ENCODE measurements around the gene PPP1R14B. TPM values are rescaled to one million over a fixed set of nuclear protein-coding genes. Genes with fewer than 3 reads are reported as not detected.

Gene PPP1R14B
- total RNA-seq, 1 experiment from 2014 or later, result 583 TPM

DNA sequence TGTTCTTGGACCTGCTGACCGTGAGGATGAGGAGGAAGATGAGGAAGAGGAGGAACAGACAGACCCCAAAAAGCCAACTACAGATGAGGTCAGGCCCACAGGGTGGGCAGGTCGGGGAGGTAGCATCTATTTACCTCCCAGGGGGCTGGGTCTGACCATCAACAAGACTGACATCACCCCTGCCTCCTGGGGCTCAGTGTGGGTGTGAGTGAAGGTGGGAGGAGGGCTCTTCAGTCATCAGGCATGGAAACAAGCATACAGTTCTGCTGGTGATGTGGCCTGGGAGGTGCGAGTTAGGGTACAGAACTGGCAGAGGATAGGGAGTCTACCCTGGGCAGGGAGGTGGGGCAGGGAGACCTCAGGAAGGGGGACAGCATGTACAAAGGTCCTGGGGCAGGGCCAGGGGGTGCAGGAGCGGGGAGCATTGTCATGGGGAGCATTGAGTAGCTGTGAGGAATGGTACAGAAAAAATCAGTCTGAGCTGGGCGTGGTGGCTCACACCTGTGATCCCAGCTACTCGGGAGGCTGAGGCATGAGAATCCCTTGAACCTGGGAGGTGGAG lies 13.5 kb upstream of the PPP1R14B start:
- H3K4me1 Mint-ChIP-seq (ENCODE audit: insufficient read depth, unreplicated experiment), result peaks cover 6% of the 10 kb centered on the region
- intact Hi-C loops (cut with micrococcal nuclease), result no loop called here
- no TSS peak for BruUV-seq (replicated peaks)
- no peak overlapping the region for H3K27ac Mint-ChIP-seq (ENCODE audit: low read depth, unreplicated experiment)
- no peak overlapping the region for H3K4me3 Mint-ChIP-seq (ENCODE audit: unreplicated experiment)
- ChIA-PET CTCF (interaction anchor here (1.1 kb wide), 1 partner anchor 95 kb away, joined by 4 read pairs; no protein-coding TSS in a partner anchor), POLR2A (interaction anchor here (1.7 kb wide), 1 partner anchor 10 kb away, joined by 6 read pairs; no protein-coding TSS in a partner anchor)
- no peaks in the 10 kb centered on the region for H3K27me3 Mint-ChIP-seq (ENCODE audit: insufficient read depth, unreplicated experiment)
- no peaks in the 10 kb centered on the region for H3K9me3 Mint-ChIP-seq (ENCODE audit: unreplicated experiment)
- peaks cover 50% of the 10 kb centered on the region for H3K36me3 Mint-ChIP-seq (ENCODE audit: insufficient read depth, unreplicated experiment)
- no peak for DNase-seq (ENCODE audit: unreplicated experiment)
- TF ChIP-seq, protein P1, sequence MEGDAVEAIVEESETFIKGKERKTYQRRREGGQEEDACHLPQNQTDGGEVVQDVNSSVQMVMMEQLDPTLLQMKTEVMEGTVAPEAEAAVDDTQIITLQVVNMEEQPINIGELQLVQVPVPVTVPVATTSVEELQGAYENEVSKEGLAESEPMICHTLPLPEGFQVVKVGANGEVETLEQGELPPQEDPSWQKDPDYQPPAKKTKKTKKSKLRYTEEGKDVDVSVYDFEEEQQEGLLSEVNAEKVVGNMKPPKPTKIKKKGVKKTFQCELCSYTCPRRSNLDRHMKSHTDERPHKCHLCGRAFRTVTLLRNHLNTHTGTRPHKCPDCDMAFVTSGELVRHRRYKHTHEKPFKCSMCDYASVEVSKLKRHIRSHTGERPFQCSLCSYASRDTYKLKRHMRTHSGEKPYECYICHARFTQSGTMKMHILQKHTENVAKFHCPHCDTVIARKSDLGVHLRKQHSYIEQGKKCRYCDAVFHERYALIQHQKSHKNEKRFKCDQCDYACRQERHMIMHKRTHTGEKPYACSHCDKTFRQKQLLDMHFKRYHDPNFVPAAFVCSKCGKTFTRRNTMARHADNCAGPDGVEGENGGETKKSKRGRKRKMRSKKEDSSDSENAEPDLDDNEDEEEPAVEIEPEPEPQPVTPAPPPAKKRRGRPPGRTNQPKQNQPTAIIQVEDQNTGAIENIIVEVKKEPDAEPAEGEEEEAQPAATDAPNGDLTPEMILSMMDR (IDR thresholded peaks at IDR 0.05; ENCODE audit: unreplicated experiment), result no peak

DNA sequence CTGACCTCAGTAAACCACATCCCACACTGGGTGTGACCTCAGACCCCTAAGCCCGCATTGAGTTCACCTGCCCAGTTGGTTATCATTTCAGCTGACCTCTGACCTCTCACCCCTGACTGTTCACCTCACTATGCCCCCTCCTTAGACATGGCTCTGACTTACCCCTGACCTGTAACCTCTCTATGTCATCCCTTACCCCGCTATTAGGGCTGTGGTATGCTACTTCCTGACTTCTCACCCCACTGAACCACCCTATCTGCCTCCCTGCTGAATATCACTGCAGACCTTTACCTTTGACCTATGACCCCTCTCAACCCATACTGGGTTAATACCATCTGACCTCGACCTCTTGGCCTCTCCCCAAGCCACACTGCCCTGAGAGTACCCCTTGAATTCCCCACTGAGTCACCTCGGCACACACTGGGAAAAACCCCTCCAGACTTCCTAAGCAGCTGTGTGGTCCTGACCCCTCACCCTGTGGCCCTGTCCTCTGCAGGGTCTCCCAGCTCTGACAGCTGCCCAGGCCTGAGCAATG lies 12.9 kb upstream of the PPP1R14B start:
- Mint-ChIP-seq H3K36me3 (ENCODE audit: insufficient read depth, unreplicated experiment) (peaks cover 44% of the 10 kb centered on the region), H3K9me3 (ENCODE audit: unreplicated experiment) (no peaks in the 10 kb centered on the region), H3K4me3 (ENCODE audit: unreplicated experiment) (no peak overlapping the region), H3K27me3 (ENCODE audit: insufficient read depth, unreplicated experiment) (no peaks in the 10 kb centered on the region), H3K4me1 (ENCODE audit: insufficient read depth, unreplicated experiment) (peaks cover 6% of the 10 kb centered on the region), H3K27ac (ENCODE audit: low read depth, unreplicated experiment) (peak overlapping the region; percentile 3)
- no peak for DNase-seq (ENCODE audit: unreplicated experiment)
- no TSS peak for BruUV-seq (replicated peaks)
- CTCF ChIA-PET, result interaction anchor here (1.1 kb wide), 1 partner anchor 95 kb away, joined by 4 read pairs; no protein-coding TSS in a partner anchor
- TF ChIP-seq, protein P1 (IDR thresholded peaks at IDR 0.05; ENCODE audit: unreplicated experiment), result no peak
- POLR2A ChIA-PET, result interaction anchor here (1.2 kb wide), 1 partner anchor 9 kb away, joined by 3 read pairs; no protein-coding TSS in a partner anchor
- intact Hi-C loops (cut with micrococcal nuclease), result no loop called here

DNA sequence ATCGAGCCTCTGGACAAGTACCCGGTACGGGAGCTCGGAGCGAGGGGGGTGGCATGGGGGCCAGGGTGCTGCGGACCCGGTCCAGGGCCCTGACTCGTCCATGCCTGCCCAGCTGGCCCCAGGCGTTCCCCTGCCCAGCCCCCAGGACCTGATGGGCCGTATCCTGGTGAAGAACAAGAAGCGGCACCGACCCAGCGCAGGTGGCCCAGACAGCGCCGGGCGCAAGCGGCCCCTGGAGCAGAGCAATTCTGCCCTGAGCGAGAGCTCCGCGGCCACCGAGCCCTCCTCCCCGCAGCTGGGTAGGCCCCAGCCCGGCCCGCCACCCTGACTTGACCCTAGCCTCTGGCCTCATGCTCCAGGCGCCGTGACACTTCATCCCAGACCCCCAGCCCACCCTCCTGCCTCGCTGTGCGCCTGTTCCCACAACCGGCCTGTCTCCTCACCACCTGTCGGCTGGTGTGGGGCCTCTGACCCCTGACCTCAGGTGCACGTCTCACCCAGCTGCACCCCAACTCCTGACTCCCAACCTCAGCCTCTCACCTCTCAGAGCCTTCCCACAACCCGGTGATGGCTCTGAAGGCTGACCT lies 12.3 kb upstream of the PPP1R14B start:
- intact Hi-C loops (cut with micrococcal nuclease), result no loop called here
- peaks cover 38% of the 10 kb centered on the region for H3K36me3 Mint-ChIP-seq (ENCODE audit: insufficient read depth, unreplicated experiment)
- peak overlapping the region; percentile 3 for H3K27ac Mint-ChIP-seq (ENCODE audit: low read depth, unreplicated experiment)
- H3K4me1 Mint-ChIP-seq (ENCODE audit: insufficient read depth, unreplicated experiment), result peaks cover 6% of the 10 kb centered on the region
- BruUV-seq (replicated peaks), result no TSS peak
- H3K4me3 Mint-ChIP-seq (ENCODE audit: unreplicated experiment), result no peak overlapping the region
- CTCF ChIA-PET, result interaction anchor here (0.9 to 1.1 kb wide), 2 partner anchors 32 to 96 kb away, joined by 4 read pairs; no protein-coding TSS in a partner anchor
- H3K27me3 Mint-ChIP-seq (ENCODE audit: insufficient read depth, unreplicated experiment), result no peaks in the 10 kb centered on the region
- no peak for DNase-seq (ENCODE audit: unreplicated experiment)
- POLR2A ChIA-PET, result interaction anchor here (1.2 kb wide), 1 partner anchor 9 kb away, joined by 3 read pairs; no protein-coding TSS in a partner anchor
- TF ChIP-seq, protein P1 (IDR thresholded peaks at IDR 0.05; ENCODE audit: unreplicated experiment), result no peak
- no peaks in the 10 kb centered on the region for H3K9me3 Mint-ChIP-seq (ENCODE audit: unreplicated experiment)

DNA sequence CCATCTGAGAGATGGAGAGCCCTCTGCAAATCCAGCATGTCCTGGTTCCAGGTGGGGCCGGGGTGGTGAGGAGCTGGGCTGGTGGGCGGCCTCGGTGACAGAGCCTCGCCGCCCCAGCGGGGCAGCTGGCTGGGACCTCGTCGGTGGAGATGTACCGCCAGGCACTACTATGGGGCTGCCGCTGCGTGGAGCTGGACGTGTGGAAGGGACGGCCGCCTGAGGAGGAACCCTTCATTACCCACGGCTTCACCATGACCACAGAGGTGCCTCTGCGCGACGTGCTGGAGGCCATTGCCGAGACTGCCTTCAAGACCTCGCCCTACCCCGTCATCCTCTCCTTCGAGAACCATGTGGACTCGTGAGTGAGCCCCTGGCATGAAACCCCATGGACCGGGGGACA lies 11.6 kb upstream of the PPP1R14B start:
- no peak overlapping the region for H3K4me3 Mint-ChIP-seq (ENCODE audit: unreplicated experiment)
- no peak overlapping the region for H3K27ac Mint-ChIP-seq (ENCODE audit: low read depth, unreplicated experiment)
- CTCF ChIA-PET, result interaction anchor here (0.9 kb wide), 1 partner anchor 32 kb away, joined by 4 read pairs; no protein-coding TSS in a partner anchor
- TF ChIP-seq, protein P1 (IDR thresholded peaks at IDR 0.05; ENCODE audit: unreplicated experiment), result no peak
- H3K4me1 Mint-ChIP-seq (ENCODE audit: insufficient read depth, unreplicated experiment), result peaks cover 6% of the 10 kb centered on the region
- no peaks in the 10 kb centered on the region for H3K27me3 Mint-ChIP-seq (ENCODE audit: insufficient read depth, unreplicated experiment)
- POLR2A ChIA-PET, result interaction anchor here (1.4 to 3.1 kb wide), 2 partner anchors 11 to 26 kb away, joined by 4 to 10 read pairs; partner anchors contain the start of gene BAD
- H3K36me3 Mint-ChIP-seq (ENCODE audit: insufficient read depth, unreplicated experiment), result peaks cover 36% of the 10 kb centered on the region
- no peaks in the 10 kb centered on the region for H3K9me3 Mint-ChIP-seq (ENCODE audit: unreplicated experiment)
- DNase-seq (ENCODE audit: unreplicated experiment), result no peak
- no TSS peak for BruUV-seq (replicated peaks)
- intact Hi-C loops (cut with micrococcal nuclease), result no loop called here

Data from MCF 10A (cell line).